K562 (cell line): ENCODE results near the gene ZNF467. TPM values are rescaled to one million over a fixed set of nuclear protein-coding genes. Genes with fewer than 3 reads are reported as not detected.

ENCODE experiments used
- ATAC-seq: fragments of 200-7000 bp; cut with Tn5 transposase; 3 replicates; pipeline ENCODE4 v1.9.1; 2020; ENCODE audit warnings: moderate library complexity
- Bru-seq: library from RNA; stranded (reverse); fragments of 400-500 nt; gene quantifications from one replicate; lab custom pipeline; 2021; lab: Mats Ljungman, UMichigan
- BruChase-seq, 2 experiments: library from RNA; stranded (reverse); fragments of 400-500 nt; gene quantifications; one replicate each; lab custom pipeline; 2021; lab: Mats Ljungman, UMichigan
- BruUV-seq: library from RNA; stranded (reverse); fragments of 400-500 nt; replicated peaks from 2 replicates; lab custom pipeline; 2021; lab: Mats Ljungman, UMichigan
- CTCF ChIA-PET: fragments of 300-600 bp; formaldehyde crosslinking; extraction: SDS; loops from one replicate; lab custom pipeline; 2021; ENCODE audit warnings: low intra/inter-chr PET ratio; lab: Yijun Ruan, JAX
- POLR2A ChIA-PET: fragments of 300-600, 350-650 bp; sonication (Branson Sonifier 250); formaldehyde crosslinking; extraction: SDS; loops from one replicate; lab custom pipeline; 2021; ENCODE audit warnings: antibody characterized with exemption, inconsistent platforms; lab: Yijun Ruan, JAX
- DNase-seq, 4 experiments: peaks; one replicate each; pipeline versions ENCODE4 v3.0.0 to v3.0.0-alpha.2; 2011 to 2018; ENCODE audit warnings: low spot score in 3 of 4, mixed read lengths in 3 of 4; ENCODE audit errors: extremely low read depth in 1 of 4
- FAIRE-seq: peaks from 2 replicates; lab custom pipeline; 2011; peaks lifted over from hg19 to GRCh38; lab: Jason Lieb, UNC
- H2AFZ ChIP-seq: 2 replicates; pipeline ENCODE4 v1.6.0; 2011; ENCODE audit warnings: low read depth, low read length, control low read depth, inconsistent platforms
- H3K27ac ChIP-seq: fragments of 200-600 bp; 3 replicates; pipeline ENCODE4 v1.8.0; 2011; ENCODE audit warnings: low read depth, mild to moderate bottlenecking, control low read depth, inconsistent platforms, low read length, moderate library complexity, mixed read lengths; ENCODE audit errors: extremely low read depth
- H3K27me3 ChIP-seq, 2 experiments: fragments of 300-600 bp in 1 of 2; 2 replicates in 1 of 2; 3 replicates in 1 of 2; pipeline versions ENCODE4 v1.6.0 to v1.8.0; 2011; ENCODE audit warnings: inconsistent platforms in 2 of 2, low read length in 2 of 2, mild to moderate bottlenecking in 1 of 2, mixed read lengths in 1 of 2, moderate library complexity in 1 of 2; ENCODE audit not compliant: control insufficient read depth in 2 of 2, insufficient read depth in 2 of 2
- H3K36me3 ChIP-seq: fragments of 300-600 bp; 3 replicates; pipeline ENCODE4 v1.8.0; 2011; ENCODE audit warnings: mild to moderate bottlenecking, low read length, inconsistent platforms; ENCODE audit not compliant: control insufficient read depth, insufficient read depth
- H3K4me1 ChIP-seq, 2 experiments: fragments of 200-600 bp in 1 of 2; replicated peaks in 1 of 2; 2 replicates in 1 of 2; 3 replicates in 1 of 2; pipeline versions ENCODE4 v1.5.1 to v1.8.0; 2011; ENCODE audit warnings: inconsistent platforms in 2 of 2, low read length in 2 of 2, mild to moderate bottlenecking in 1 of 2, mixed read lengths in 1 of 2, moderate library complexity in 1 of 2; ENCODE audit not compliant: control insufficient read depth in 2 of 2, insufficient read depth in 2 of 2
- H3K4me2 ChIP-seq: 2 replicates; pipeline ENCODE4 v1.6.1; 2011; ENCODE audit warnings: low read length, control low read depth, inconsistent platforms, mixed read lengths; ENCODE audit not compliant: insufficient read depth
- H3K4me3 ChIP-seq: fragments of 200-600 bp; sonication (generic), shearing (Covaris generic); 2 replicates; pipeline ENCODE4 v1.5.1; 2016; ENCODE audit warnings: control low read depth, inconsistent platforms
- H3K79me2 ChIP-seq: fragments of 200-600 bp; 3 replicates; pipeline ENCODE4 v1.8.0; 2011; ENCODE audit warnings: low read length, inconsistent platforms; ENCODE audit not compliant: control insufficient read depth, insufficient read depth
- H3K9ac ChIP-seq, 2 experiments: 2 replicates each; pipeline versions ENCODE4 v1.6.0 to v1.6.1; 2011; ENCODE audit warnings: low read depth in 2 of 2, low read length in 2 of 2, control low read depth in 1 of 2, inconsistent platforms in 1 of 2, mild to moderate bottlenecking in 1 of 2, mixed read lengths in 1 of 2; ENCODE audit not compliant: insufficient read depth in 1 of 2
- H3K9me1 ChIP-seq: one replicate; pipeline ENCODE4 v1.6.0; 2011; ENCODE audit warnings: inconsistent platforms, mild to moderate bottlenecking, low read length, moderate library complexity; ENCODE audit not compliant: control insufficient read depth, insufficient read depth
- H3K9me3 ChIP-seq: replicated peaks from 2 replicates; pipeline ENCODE4 v1.5.1; 2011; ENCODE audit warnings: low read depth, low read length, inconsistent platforms; ENCODE audit not compliant: control insufficient read depth, insufficient read depth
- H4K20me1 ChIP-seq: replicated peaks from 2 replicates; pipeline ENCODE4 v1.6.1; 2011; ENCODE audit warnings: low read length, inconsistent platforms, mixed read lengths; ENCODE audit not compliant: control insufficient read depth, insufficient read depth
- CHCHD3 ChIP-seq: fragments of 250-450 bp; sonication (Bioruptor Pico); IDR thresholded peaks from 2 replicates; pipeline ENCODE4 v2.1.2; 2022; ENCODE audit warnings: mild to moderate bottlenecking
- MAZ ChIP-seq, 2 experiments: fragments of 450-650 bp in 1 of 2; sonication (generic) in 1 of 2; formaldehyde crosslinking; IDR thresholded peaks in 1 of 2; conservative IDR thresholded peaks in 1 of 2; 2 replicates each; pipeline versions ENCODE4 v1.4.0 to v1.5.0; 2020; ENCODE audit warnings: mild to moderate bottlenecking in 1 of 2, missing genetic modification reagents in 1 of 2
- NCOA4 ChIP-seq: fragments of 450-650 bp; IDR thresholded peaks from 2 replicates; pipeline ENCODE4 v1.6.1; 2018; ENCODE audit warnings: mild to moderate bottlenecking; ENCODE audit not compliant: partially characterized antibody
- PCBP1 ChIP-seq: fragments of 200-400 bp; formaldehyde crosslinking; IDR thresholded peaks from 2 replicates; pipeline ENCODE4 v1.6.1; 2018; ENCODE audit warnings: mild to moderate bottlenecking, low read depth, low read length; ENCODE audit not compliant: poor library complexity, severe bottlenecking
- RFX7 ChIP-seq: fragments of 250-450 bp; sonication (Bioruptor Pico); IDR thresholded peaks from 2 replicates; pipeline ENCODE4 v1.5.1; 2021; ENCODE audit warnings: mild to moderate bottlenecking
- RUNX1 ChIP-seq: sonication (generic); IDR thresholded peaks from 2 replicates; pipeline ENCODE4 v1.6.1; 2016; ENCODE audit warnings: antibody characterized with exemption, low read depth
- SMAD3 ChIP-seq: fragments of 450-650 bp; formaldehyde crosslinking; conservative IDR thresholded peaks from 2 replicates; pipeline ENCODE4 v1.4.0; 2020; ENCODE audit warnings: mild to moderate bottlenecking
- SREBF1 ChIP-seq: fragments of 150-350 bp; IDR thresholded peaks from 2 replicates; pipeline ENCODE4 v1.6.1; 2014; ENCODE audit warnings: antibody characterized with exemption, low read depth, low read length, borderline replicate concordance
- WGBS: fragments of 100-300 bp; shearing (Covaris generic); methylation state at CpG from one replicate; pipeline ENCODE4 v1.1.6; 2016; ENCODE audit warnings: low coverage, mixed read lengths; ENCODE audit not compliant: insufficient coverage; ENCODE audit errors: missing lambda C conversion rate; 5-methylcytosine and 5-hydroxymethylcytosine counted together
- in situ Hi-C: fragments of 300-500 bp; cut with MboI; formaldehyde crosslinking; loops from 4 replicates; pipeline ENCODE4 v1.15.0; 2018; ENCODE audit warnings: inconsistent platforms, mixed read lengths
- intact Hi-C: fragments of 100-400 bp; cut with micrococcal nuclease; formaldehyde crosslinking; loops from 2 replicates; pipeline ENCODE4 v1.14.2; 2022
- long read RNA-seq, 3 experiments: library from polyadenylated mRNA in 2 of 3; library from RNA in 1 of 3; unstranded in 2 of 3; stranded (forward) in 1 of 3; transcript quantifications; one replicate each; pipeline ENCODE4 v2.0.0, GENCODE V29; 2019 to 2022
- polyA minus RNA-seq, 3 experiments: library from RNA; depleted of rRNA, polyadenylated mRNA; stranded (reverse); fragments of >200 nt; gene quantifications; 2 replicates each; pipeline ENCODE4 v1.2.3, GENCODE V29; 2011
- polyA plus RNA-seq, 8 experiments: library from polyadenylated mRNA; depleted of rRNA in 4 of 8; stranded (reverse) in 5 of 8; unstranded in 3 of 8; fragments of >200 nt; fragmentation: Nextera tagmentation in 2 of 8; fragmentation: Illumina TruSeq in 1 of 8; extraction: Ambion mirVana in 2 of 8; extraction: Trizol in 1 of 8; gene quantifications; 2 replicates each; pipeline versions ENCODE4 v1.2.1 to v1.2.3, GENCODE V29; 2011 to 2014; ENCODE audit warnings: inconsistent platforms in 1 of 8, missing spikeins in 1 of 8
- total RNA-seq, 7 experiments: library from RNA; depleted of rRNA in 6 of 7; stranded (reverse); fragments of >200 nt in 6 of 7; fragmentation: Illumina TruSeq in 2 of 7; extraction: Trizol in 2 of 7; gene quantifications; 2 replicates each; pipeline versions ENCODE4 v1.2.1 to v1.2.3, GENCODE V29; 2011 to 2021; ENCODE audit warnings: low replicate concordance in 1 of 7
- TF ChIP-seq, protein P1 (sequence below): fragments of 250-450 bp; sonication (Bioruptor Pico); IDR thresholded peaks from 2 replicates; pipeline ENCODE4 v1.4.0; 2020; ENCODE audit warnings: borderline replicate concordance

The ZNF467 gene, protein sequence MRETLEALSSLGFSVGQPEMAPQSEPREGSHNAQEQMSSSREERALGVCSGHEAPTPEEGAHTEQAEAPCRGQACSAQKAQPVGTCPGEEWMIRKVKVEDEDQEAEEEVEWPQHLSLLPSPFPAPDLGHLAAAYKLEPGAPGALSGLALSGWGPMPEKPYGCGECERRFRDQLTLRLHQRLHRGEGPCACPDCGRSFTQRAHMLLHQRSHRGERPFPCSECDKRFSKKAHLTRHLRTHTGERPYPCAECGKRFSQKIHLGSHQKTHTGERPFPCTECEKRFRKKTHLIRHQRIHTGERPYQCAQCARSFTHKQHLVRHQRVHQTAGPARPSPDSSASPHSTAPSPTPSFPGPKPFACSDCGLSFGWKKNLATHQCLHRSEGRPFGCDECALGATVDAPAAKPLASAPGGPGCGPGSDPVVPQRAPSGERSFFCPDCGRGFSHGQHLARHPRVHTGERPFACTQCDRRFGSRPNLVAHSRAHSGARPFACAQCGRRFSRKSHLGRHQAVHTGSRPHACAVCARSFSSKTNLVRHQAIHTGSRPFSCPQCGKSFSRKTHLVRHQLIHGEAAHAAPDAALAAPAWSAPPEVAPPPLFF
- total RNA-seq (2011; cell fraction: chromatin; rRNA removed; ENCODE audit: low replicate concordance): 3.6 and 10.3 TPM in 2 replicates
- total RNA-seq (2011; cell fraction: nucleolus; rRNA removed): 7.6 and 11.7 TPM in 2 replicates
- total RNA-seq (2011; cell fraction: nucleoplasm; rRNA removed): 5.1 and 5.6 TPM in 2 replicates
- total RNA-seq (2014; rRNA removed) (2.8 and 4.6 TPM in 2 replicates), total RNA-seq (2014; rRNA removed; fragmentation: Illumina TruSeq; extraction: Trizol) (0.80 and 1.3 TPM in 2 replicates), total RNA-seq (2015; rRNA removed; fragmentation: Illumina TruSeq; extraction: Trizol) (1.6 and 2.0 TPM in 2 replicates), total RNA-seq (2021) (14.2 and 16.2 TPM in 2 replicates), polyA plus RNA-seq (2011; rRNA removed) (2.4 and 3.9 TPM in 2 replicates), polyA plus RNA-seq (2014; fragmentation: Illumina TruSeq; extraction: Trizol) (1.7 and 3.2 TPM in 2 replicates), polyA plus RNA-seq (2014; fragmentation: Nextera tagmentation; extraction: Ambion mirVana) (under 1 TPM; 0.32 to 0.42 TPM), polyA plus RNA-seq (2014; rRNA removed) (6.6 and 8.3 TPM in 2 replicates), polyA minus RNA-seq (2011; rRNA and poly(A)+ RNA removed) (0.60 and 1.1 TPM in 2 replicates), Bru-seq, nascent RNA (percentile 58 among the genes with signal in this experiment), BruChase-seq, experiment 1, labeled RNA remaining after a 2-hour chase (percentile 48 among the genes with signal in this experiment), BruChase-seq, experiment 2, labeled RNA remaining after a 6-hour chase (percentile 49 among the genes with signal in this experiment)
- polyA plus RNA-seq (2011; cell fraction: cytosol; rRNA removed): 3.2 and 8.5 TPM in 2 replicates
- polyA plus RNA-seq (2011; cell fraction: nucleus; rRNA removed): 17.0 and 31.8 TPM in 2 replicates
- polyA plus RNA-seq (2012): 15.3 and 17.0 TPM in 2 replicates
- polyA minus RNA-seq (2011; cell fraction: cytosol; rRNA and poly(A)+ RNA removed): 7.6 and 15.2 TPM in 2 replicates
- polyA minus RNA-seq (2011; cell fraction: nucleus; rRNA and poly(A)+ RNA removed): 3.4 and 4.0 TPM in 2 replicates
- long read RNA-seq, experiment 1, partial matches to known transcripts: 1 of 49 reads
- long read RNA-seq, experiment 1, other reads (novel, unspliced or antisense): 48 of 49 reads
- long read RNA-seq, experiment 2, partial matches to known transcripts: 2 of 9 reads
- long read RNA-seq, experiment 2, other reads (novel, unspliced or antisense): 2 of 9 reads
- long read RNA-seq, experiment 3, partial matches to known transcripts: 2 of 6 reads
- long read RNA-seq, experiment 3, other reads (novel, unspliced or antisense): 4 of 6 reads

DNA sequence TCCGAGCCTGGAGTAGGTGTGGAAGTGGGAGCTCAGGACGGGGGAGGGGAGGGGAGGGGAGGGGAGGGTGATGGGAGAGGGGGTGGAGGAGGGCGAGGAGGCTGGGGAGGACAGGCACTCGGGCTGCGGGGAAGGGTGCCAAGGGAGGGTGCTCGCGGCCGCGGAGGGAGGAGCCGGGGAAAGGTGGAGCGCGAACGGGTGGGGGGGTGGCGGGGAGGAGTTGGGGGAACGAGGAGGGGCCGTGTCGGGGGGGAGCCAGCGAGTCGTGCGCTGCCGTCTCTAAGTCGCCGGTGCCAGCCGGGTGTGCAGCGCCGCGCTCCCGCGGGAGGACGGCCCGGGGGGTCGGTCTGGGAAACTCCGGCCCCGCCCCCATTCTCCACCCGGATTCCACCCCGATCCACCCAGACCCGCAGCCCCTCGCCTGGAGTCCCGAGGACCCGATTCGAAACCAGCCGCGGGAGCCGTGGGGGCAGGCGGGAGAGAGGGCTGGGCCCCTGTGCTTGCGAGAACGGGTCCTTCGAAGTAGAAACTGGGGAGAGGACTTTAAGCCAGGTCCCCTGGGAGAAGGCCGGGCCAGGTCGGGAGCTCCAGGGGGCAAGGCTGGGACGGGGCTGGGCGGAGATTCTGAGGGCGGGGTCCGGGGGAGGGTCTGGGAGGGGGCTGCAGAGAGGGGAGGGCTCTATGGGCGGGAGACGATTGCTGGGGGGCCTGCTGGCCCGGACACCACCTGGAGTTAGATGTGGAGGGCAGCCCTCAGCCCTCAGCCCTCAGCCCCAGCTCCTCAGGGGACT, at the start of gene ZNF467:
Gene ZNF467 (minus strand): TSS at position 143 of the 791 bp plus-strand sequence. CDS start 2,556 bp downstream, outside the sequence.
- no TSS peak for BruUV-seq
- peak within 1 kb of the TSS; percentile 59 for H3K4me3 ChIP-seq
- H3K9me1 ChIP-seq: no peaks in the 10 kb centered on the region
- in situ Hi-C loops (no loop called here), intact Hi-C loops (loop anchor here (2.0 kb wide), 1 partner anchor 13 kb away; no protein-coding TSS in a partner anchor)
- 3% methylated on average over 18 of the region's 57 CpGs for WGBS
- peaks cover 5% of the 10 kb centered on the region; the same call in 1 of the 2 replicates for H4K20me1 ChIP-seq
- FAIRE-seq: no peak
- peaks cover 16 to 84% of the 10 kb centered on the region in 2 experiments for H3K4me1 ChIP-seq
- H3K9me3 ChIP-seq: no peaks in the 10 kb centered on the region
- peaks cover 0 to 5% of the 10 kb centered on the region in 2 experiments; a peak in 2 of 5 replicates for H3K27me3 ChIP-seq
- peak within 1 kb of the TSS; percentile 51 to 93; a peak in 3 of 4 replicates for H3K9ac ChIP-seq
- peak within 1 kb of the TSS; percentile 64 for H2AFZ ChIP-seq
- peak within 1 kb of the TSS; percentile 77 for H3K27ac ChIP-seq
- POLR2A ChIA-PET: interaction anchor here (0.6 to 1.0 kb wide), 5 partner anchors 9 to 51 kb away, joined by 3 read pairs; no protein-coding TSS in a partner anchor
- H3K36me3 ChIP-seq: peaks cover 19% of the 10 kb centered on the region; the same call in 1 of the 3 replicates
- H3K79me2 ChIP-seq: peaks cover 5% of the 10 kb centered on the region; the same call in 1 of the 3 replicates
- peak within 1 kb of the TSS; percentile 67 for H3K4me2 ChIP-seq
- CTCF ChIA-PET: no interaction called here
- ATAC-seq: peak; percentile 1
- DNase-seq: peak; percentile 67 to 88 (median 81)
- no peak for TF ChIP-seq SREBF1
- peak; percentile 28 for TF ChIP-seq PCBP1
- TF ChIP-seq, protein P1, sequence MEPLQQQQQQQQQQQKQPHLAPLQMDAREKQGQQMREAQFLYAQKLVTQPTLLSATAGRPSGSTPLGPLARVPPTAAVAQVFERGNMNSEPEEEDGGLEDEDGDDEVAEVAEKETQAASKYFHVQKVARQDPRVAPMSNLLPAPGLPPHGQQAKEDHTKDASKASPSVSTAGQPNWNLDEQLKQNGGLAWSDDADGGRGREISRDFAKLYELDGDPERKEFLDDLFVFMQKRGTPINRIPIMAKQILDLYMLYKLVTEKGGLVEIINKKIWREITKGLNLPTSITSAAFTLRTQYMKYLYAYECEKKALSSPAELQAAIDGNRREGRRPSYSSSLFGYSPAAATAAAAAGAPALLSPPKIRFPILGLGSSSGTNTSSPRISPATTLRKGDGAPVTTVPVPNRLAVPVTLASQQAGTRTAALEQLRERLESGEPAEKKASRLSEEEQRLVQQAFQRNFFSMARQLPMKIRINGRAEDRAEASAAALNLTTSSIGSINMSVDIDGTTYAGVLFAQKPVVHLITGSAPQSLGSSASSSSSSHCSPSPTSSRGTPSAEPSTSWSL: no peak
- TF ChIP-seq MAZ (CRISPR knock-in tag; conservative IDR thresholded peaks at IDR 0.05 in 1 of 2, IDR thresholded peaks at IDR 0.05 in 1 of 2): peak in 1 of 2 experiments; percentile 4; a peak in 1 of 4 replicates
- no peak for TF ChIP-seq RFX7 (CRISPR knock-in tag)
- no peak for TF ChIP-seq SMAD3 (CRISPR knock-in tag)
- no peak for TF ChIP-seq NCOA4
- TF ChIP-seq RUNX1: no peak
- TF ChIP-seq CHCHD3: no peak
